Glutamatergic neuron (in vitro differentiated cells): Measurements from ENCODE around the gene THBS3. TPM values are rescaled to one million over a fixed set of nuclear protein-coding genes. Genes with fewer than 3 reads are reported as not detected.
"Not testable (repeated sequence)": the region's sequence is repeated elsewhere in the genome, so short reads cannot be mapped to it uniquely, and the experiment has no call there.

ENCODE experiments used
- DNase-seq: peaks from one replicate; pipeline ENCODE4 v3.0.0; 2022
- H3K27ac Mint-ChIP-seq: one replicate; pipeline ENCODE4 v1.8.0; 2020; ENCODE audit warnings: mild to moderate bottlenecking, mixed read lengths, inconsistent platforms; ENCODE audit not compliant: unreplicated experiment
- H3K27me3 Mint-ChIP-seq: one replicate; pipeline ENCODE4 v1.8.0; 2020; ENCODE audit warnings: mild to moderate bottlenecking, moderate library complexity, mixed read lengths, inconsistent platforms; ENCODE audit not compliant: unreplicated experiment
- H3K36me3 Mint-ChIP-seq: one replicate; pipeline ENCODE4 v1.8.0; 2020; ENCODE audit warnings: mild to moderate bottlenecking, mixed read lengths, inconsistent platforms; ENCODE audit not compliant: unreplicated experiment
- H3K4me1 Mint-ChIP-seq: one replicate; pipeline ENCODE4 v1.8.0; 2020; ENCODE audit warnings: mild to moderate bottlenecking, low read depth, mixed read lengths, inconsistent platforms; ENCODE audit not compliant: unreplicated experiment
- H3K4me3 Mint-ChIP-seq: one replicate; pipeline ENCODE4 v1.8.0; 2020; ENCODE audit warnings: mild to moderate bottlenecking, mixed read lengths, inconsistent platforms; ENCODE audit not compliant: unreplicated experiment
- H3K9me3 Mint-ChIP-seq: one replicate; pipeline ENCODE4 v1.8.0; 2020; ENCODE audit warnings: mild to moderate bottlenecking, moderate library complexity, mixed read lengths, inconsistent platforms; ENCODE audit not compliant: unreplicated experiment
- total RNA-seq: library from RNA; stranded (reverse); fragmentation: NEBNext Ultra II Directional; extraction: Animal tissue kit (Norgen Biotek cat#: 25700); gene quantifications from one replicate; pipeline ENCODE4 v1.2.1, GENCODE V29; 2021; ENCODE audit not compliant: unreplicated experiment
- TF ChIP-seq, protein P1 (sequence below): fragments of 200-600 bp; sonication (generic); IDR thresholded peaks from one replicate; pipeline ENCODE4 v1.5.0; 2021; ENCODE audit not compliant: partially characterized antibody, unreplicated experiment

The THBS3 gene
- total RNA-seq, 1 donor from 2014 or later, result 377 TPM

DNA sequence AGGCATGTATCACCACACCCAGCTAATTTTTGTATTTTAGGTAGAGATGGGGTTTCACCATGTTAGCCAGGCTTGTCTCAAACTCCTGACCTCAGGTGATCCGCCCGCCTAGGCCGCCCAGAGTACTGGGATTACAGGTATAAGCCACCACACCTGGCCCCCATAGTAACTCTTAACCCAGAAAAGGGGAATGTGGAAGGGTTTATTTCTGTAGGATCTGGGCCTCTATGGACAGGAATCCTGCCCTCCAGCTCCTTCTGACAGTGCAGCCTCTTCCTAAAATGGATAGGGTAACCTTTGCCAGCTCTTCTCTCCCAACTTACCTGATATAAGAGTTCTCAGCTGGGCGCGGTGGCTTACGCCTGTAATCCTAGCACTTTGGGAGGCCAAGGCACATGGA lies 45.1 kb downstream of the THBS3 start:
- H3K9me3 Mint-ChIP-seq, H3K4me1 Mint-ChIP-seq, H3K27me3 Mint-ChIP-seq, H3K36me3 Mint-ChIP-seq, DNase-seq, H3K4me3 Mint-ChIP-seq, H3K27ac Mint-ChIP-seq: not testable (repeated sequence)

DNA sequence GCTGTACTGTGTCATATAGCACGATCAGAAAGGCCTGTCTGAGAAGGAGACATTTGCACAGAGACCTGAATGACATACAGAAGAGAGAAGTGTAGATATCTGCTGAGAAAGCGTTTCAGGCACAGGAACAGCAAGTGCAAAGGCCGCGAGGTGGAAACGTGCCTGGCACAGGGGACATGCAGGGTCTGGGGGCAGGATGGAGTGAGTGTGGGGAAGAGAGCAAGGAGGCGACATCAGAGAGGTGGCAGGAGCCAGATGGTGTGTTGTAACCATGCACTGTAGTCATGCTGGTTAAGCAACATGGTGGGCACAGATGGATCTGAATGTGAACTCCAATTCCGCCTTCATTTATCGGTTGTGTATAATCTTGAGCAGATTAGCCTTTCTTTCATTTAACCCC lies 47.6 kb downstream of the THBS3 start:
- peaks cover 5% of the 10 kb centered on the region for H3K9me3 Mint-ChIP-seq
- H3K27me3 Mint-ChIP-seq, result no peaks in the 10 kb centered on the region
- no peaks in the 10 kb centered on the region for H3K36me3 Mint-ChIP-seq
- no peak overlapping the region for H3K27ac Mint-ChIP-seq
- TF ChIP-seq, protein P1, sequence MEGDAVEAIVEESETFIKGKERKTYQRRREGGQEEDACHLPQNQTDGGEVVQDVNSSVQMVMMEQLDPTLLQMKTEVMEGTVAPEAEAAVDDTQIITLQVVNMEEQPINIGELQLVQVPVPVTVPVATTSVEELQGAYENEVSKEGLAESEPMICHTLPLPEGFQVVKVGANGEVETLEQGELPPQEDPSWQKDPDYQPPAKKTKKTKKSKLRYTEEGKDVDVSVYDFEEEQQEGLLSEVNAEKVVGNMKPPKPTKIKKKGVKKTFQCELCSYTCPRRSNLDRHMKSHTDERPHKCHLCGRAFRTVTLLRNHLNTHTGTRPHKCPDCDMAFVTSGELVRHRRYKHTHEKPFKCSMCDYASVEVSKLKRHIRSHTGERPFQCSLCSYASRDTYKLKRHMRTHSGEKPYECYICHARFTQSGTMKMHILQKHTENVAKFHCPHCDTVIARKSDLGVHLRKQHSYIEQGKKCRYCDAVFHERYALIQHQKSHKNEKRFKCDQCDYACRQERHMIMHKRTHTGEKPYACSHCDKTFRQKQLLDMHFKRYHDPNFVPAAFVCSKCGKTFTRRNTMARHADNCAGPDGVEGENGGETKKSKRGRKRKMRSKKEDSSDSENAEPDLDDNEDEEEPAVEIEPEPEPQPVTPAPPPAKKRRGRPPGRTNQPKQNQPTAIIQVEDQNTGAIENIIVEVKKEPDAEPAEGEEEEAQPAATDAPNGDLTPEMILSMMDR, result no peak
- no peak for DNase-seq
- no peaks in the 10 kb centered on the region for H3K4me1 Mint-ChIP-seq
- H3K4me3 Mint-ChIP-seq, result no peak overlapping the region

DNA sequence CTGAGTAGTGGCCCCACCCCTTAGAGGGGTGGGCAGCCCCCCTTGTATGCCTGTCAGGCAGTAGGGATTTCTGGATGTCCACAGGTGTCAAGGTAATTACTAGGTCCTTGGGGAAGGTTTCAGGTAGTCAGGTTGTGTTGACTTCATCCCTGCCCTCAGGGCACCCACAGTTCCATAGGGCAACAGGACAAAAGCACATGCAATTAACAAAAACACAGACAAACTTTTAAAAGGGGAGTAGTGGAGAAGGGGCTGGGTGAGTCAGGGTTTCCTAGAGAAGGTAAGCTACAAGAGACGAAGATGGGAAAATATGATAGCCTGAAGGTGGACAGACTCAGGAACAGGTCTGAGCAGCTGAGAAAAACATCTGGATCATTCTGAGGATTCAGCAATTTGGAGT lies 48.7 kb downstream of the THBS3 start:
- DNase-seq, result no peak
- no peak overlapping the region for H3K4me3 Mint-ChIP-seq

DNA sequence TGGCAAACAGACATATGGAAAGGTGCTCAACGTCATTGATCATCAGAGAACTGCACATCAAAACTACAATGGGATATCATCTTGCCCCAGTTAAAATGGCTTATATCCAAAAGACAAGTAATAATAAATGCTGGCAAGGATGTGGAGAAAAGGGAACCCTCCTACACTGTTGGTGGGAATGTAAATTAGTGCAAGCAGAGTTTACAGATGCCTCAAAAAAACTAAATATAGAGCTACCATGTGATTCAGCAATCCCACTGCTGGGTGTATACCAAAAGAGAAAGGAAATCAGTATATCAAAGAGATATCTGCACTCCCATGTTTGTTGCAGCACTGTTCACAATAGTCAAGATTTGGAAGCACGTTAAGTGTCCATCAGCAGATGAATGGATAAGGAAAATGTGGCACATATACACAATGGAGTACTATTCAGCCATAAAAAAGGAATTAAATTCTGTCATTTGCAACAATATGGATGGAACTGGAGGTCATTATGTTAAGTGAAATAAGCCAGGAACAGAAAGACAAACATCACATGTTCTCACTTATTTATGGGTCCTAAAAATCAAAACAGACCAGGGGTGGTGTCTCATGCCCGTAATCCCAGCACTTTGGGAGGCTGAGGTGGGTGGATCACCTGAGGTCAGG lies 51.6 kb downstream of the THBS3 start:
- not testable (repeated sequence) for H3K9me3 Mint-ChIP-seq, H3K27me3 Mint-ChIP-seq, H3K4me1 Mint-ChIP-seq, H3K27ac Mint-ChIP-seq, H3K4me3 Mint-ChIP-seq, H3K36me3 Mint-ChIP-seq, DNase-seq

More for the DNA sequence above, 48.7 kb downstream of the THBS3 start:
- Mint-ChIP-seq H3K36me3 (no peaks in the 10 kb centered on the region), H3K9me3 (peaks cover 5% of the 10 kb centered on the region), H3K27me3 (no peaks in the 10 kb centered on the region), H3K4me1 (no peaks in the 10 kb centered on the region), H3K27ac (no peak overlapping the region)
- TF ChIP-seq, protein P1, result no peak

Other genes starting within 250 kb of the THBS3 start
- gene PYGO2, start 246.1 kb downstream of the THBS3 start, total RNA-seq, result 32.7 TPM
- 155 TPM for gene SHC1, start 237.2 kb downstream of the THBS3 start, total RNA-seq
- 22.8 TPM for gene CKS1B, start 233.2 kb downstream of the THBS3 start, total RNA-seq
- 68.8 TPM for gene FLAD1, start 224.6 kb downstream of the THBS3 start, total RNA-seq
- gene LENEP, start 214.3 kb downstream of the THBS3 start, total RNA-seq, result 1.3 TPM
- 8.1 TPM for gene ZBTB7B, start 205.1 kb downstream of the THBS3 start, total RNA-seq
- gene DCST2, start 174.1 kb downstream of the THBS3 start, total RNA-seq, result 0.64 TPM
- gene DCST1, start 174.1 kb downstream of the THBS3 start, total RNA-seq, result not detected
- 7.6 TPM for gene ADAM15, start 156.6 kb downstream of the THBS3 start, total RNA-seq
- 2.9 TPM for gene EFNA4, start 144.2 kb downstream of the THBS3 start, total RNA-seq
- 14.6 TPM for gene EFNA3, start 129.1 kb downstream of the THBS3 start, total RNA-seq
- 1.7 TPM for gene EFNA1, start 80.0 kb downstream of the THBS3 start, total RNA-seq
- gene SLC50A1, start 72.0 kb downstream of the THBS3 start, total RNA-seq, result 8.6 TPM
- 27.7 TPM for gene DPM3, start 67.4 kb downstream of the THBS3 start, total RNA-seq
- gene KRTCAP2, start 34.6 kb downstream of the THBS3 start, total RNA-seq, result 108 TPM
- gene TRIM46, start 34.0 kb downstream of the THBS3 start, total RNA-seq, result 30.4 TPM
- gene MTX1, start 798 bp upstream of the THBS3 start, total RNA-seq, result 26.1 TPM
- gene ENTREP3, start 47.6 kb upstream of the THBS3 start, total RNA-seq, result 51.2 TPM
- 65.8 TPM for gene SCAMP3, start 54.5 kb upstream of the THBS3 start, total RNA-seq
- gene CLK2, start 65.6 kb upstream of the THBS3 start, total RNA-seq, result 74.8 TPM
- 30.5 TPM for gene HCN3, start 69.6 kb upstream of the THBS3 start, total RNA-seq
- gene PKLR, start 93.5 kb upstream of the THBS3 start, total RNA-seq, result not detected
- gene FDPS, start 101.0 kb upstream of the THBS3 start, total RNA-seq, result 265 TPM
- 305 TPM for gene RUSC1, start 113.0 kb upstream of the THBS3 start, total RNA-seq